ENCODE measurements around the gene GAD2. TPM values are rescaled to one million over a fixed set of nuclear protein-coding genes. Genes with fewer than 3 reads are reported as not detected.
A peak's percentile ranks its signal among the peaks of the same experiment; 100 is the strongest.

GAD2 gene
- total RNA-seq, 1 donor from 2014 or later: 0.41 TPM

DNA sequence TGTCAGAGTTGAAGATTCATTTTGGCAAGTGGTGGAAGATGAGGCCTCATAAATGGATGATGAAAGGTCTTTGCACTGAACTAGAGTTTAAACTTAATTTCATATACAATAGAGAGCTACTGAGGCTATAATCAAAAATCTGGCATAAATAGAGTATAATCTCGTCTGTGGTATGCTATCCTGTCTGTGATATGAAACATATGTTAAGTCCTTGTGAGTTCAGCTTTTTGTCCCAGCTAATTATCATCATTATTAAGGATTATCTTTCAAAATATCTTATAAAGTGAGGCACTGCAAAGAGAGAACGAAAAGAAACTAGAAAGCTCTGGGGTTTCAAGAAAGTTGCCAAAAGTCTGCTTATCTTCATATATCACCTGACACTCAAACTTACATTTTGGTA lies 83.4 kb downstream of the GAD2 start:
- H3K9me3 ChIP-seq (ENCODE audit: low read depth): no peaks in the 10 kb centered on the region
- no peaks in the 10 kb centered on the region for H4K20me1 ChIP-seq (ENCODE audit: low read depth)
- no peak overlapping the region for H3K27ac ChIP-seq
- DNase-seq (ENCODE audit: low spot score): no peak
- H3F3A ChIP-seq (ENCODE audit: low read depth): no peaks in the 10 kb centered on the region
- H3K36me3 ChIP-seq: no peaks in the 10 kb centered on the region
- no peaks in the 10 kb centered on the region for H3K4me1 ChIP-seq
- no peaks in the 10 kb centered on the region for H3K79me2 ChIP-seq (ENCODE audit: low read depth)
- H3K4me2 ChIP-seq: no peak overlapping the region
- peaks cover 12% of the 10 kb centered on the region for H3K4me1 Mint-ChIP-seq
- no peak overlapping the region for H3K9ac ChIP-seq
- no peaks in the 10 kb centered on the region for H3K9me3 Mint-ChIP-seq
- no peak overlapping the region for H3K4me3 ChIP-seq
- H3K27ac Mint-ChIP-seq: no peak overlapping the region
- no peak overlapping the region for H2AFZ ChIP-seq (replicated peaks)
- H3K27me3 ChIP-seq: no peaks in the 10 kb centered on the region
- TF ChIP-seq EZH2phosphoT487 (IDR thresholded peaks at IDR 0.05) (no peak), EZH2 (IDR thresholded peaks at IDR 0.05) (no peak)
- TF ChIP-seq, protein P1, sequence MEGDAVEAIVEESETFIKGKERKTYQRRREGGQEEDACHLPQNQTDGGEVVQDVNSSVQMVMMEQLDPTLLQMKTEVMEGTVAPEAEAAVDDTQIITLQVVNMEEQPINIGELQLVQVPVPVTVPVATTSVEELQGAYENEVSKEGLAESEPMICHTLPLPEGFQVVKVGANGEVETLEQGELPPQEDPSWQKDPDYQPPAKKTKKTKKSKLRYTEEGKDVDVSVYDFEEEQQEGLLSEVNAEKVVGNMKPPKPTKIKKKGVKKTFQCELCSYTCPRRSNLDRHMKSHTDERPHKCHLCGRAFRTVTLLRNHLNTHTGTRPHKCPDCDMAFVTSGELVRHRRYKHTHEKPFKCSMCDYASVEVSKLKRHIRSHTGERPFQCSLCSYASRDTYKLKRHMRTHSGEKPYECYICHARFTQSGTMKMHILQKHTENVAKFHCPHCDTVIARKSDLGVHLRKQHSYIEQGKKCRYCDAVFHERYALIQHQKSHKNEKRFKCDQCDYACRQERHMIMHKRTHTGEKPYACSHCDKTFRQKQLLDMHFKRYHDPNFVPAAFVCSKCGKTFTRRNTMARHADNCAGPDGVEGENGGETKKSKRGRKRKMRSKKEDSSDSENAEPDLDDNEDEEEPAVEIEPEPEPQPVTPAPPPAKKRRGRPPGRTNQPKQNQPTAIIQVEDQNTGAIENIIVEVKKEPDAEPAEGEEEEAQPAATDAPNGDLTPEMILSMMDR (IDR thresholded peaks at IDR 0.05): no peak
- H3K27me3 Mint-ChIP-seq (ENCODE audit: insufficient read depth, low read depth): no peaks in the 10 kb centered on the region
- no peaks in the 10 kb centered on the region for H3K36me3 Mint-ChIP-seq
- no peak overlapping the region for H3K4me3 Mint-ChIP-seq

DNA sequence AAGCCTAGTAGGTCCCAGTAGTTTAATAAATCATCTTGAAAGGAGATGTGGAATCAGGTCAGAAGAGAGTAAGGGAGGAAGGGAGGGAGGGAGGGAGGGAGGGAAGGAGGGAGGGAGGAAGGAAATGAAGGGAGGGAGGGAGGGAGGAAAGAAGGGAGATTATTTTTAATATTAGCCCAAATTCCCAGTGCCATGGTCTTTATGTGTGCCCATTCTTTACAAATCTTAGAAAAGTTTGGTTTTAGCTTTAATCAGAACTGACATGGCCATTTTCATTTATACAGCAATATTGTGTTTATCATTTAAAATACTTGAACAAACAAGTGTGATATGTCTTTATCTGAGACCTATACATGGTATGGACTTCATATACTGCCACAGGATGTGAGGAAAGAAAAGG lies 86.8 kb downstream of the GAD2 start:
- Histone ChIP-seq H4K20me1 (ENCODE audit: low read depth) (no peaks in the 10 kb centered on the region), H3K9me3 (ENCODE audit: low read depth) (no peaks in the 10 kb centered on the region), H3F3A (ENCODE audit: low read depth) (no peaks in the 10 kb centered on the region), H2AFZ (replicated peaks) (no peak overlapping the region), H3K27me3 (no peaks in the 10 kb centered on the region), H3K4me1 (no peaks in the 10 kb centered on the region), H3K27ac (no peak overlapping the region), H3K4me3 (no peak overlapping the region), H3K36me3 (no peaks in the 10 kb centered on the region), H3K79me2 (ENCODE audit: low read depth) (no peaks in the 10 kb centered on the region), H3K4me2 (no peak overlapping the region), H3K9ac (no peak overlapping the region)
- no peak overlapping the region for H3K27ac Mint-ChIP-seq
- DNase-seq (ENCODE audit: low spot score): no peak
- H3K27me3 Mint-ChIP-seq (ENCODE audit: insufficient read depth, low read depth): peaks cover 6% of the 10 kb centered on the region
- no peaks in the 10 kb centered on the region for H3K9me3 Mint-ChIP-seq
- no peaks in the 10 kb centered on the region for H3K36me3 Mint-ChIP-seq
- peaks cover 12% of the 10 kb centered on the region for H3K4me1 Mint-ChIP-seq
- TF ChIP-seq EZH2phosphoT487 (IDR thresholded peaks at IDR 0.05): no peak
- TF ChIP-seq EZH2 (IDR thresholded peaks at IDR 0.05): no peak
- TF ChIP-seq, protein P1 (IDR thresholded peaks at IDR 0.05): no peak
- no peak overlapping the region for H3K4me3 Mint-ChIP-seq

DNA sequence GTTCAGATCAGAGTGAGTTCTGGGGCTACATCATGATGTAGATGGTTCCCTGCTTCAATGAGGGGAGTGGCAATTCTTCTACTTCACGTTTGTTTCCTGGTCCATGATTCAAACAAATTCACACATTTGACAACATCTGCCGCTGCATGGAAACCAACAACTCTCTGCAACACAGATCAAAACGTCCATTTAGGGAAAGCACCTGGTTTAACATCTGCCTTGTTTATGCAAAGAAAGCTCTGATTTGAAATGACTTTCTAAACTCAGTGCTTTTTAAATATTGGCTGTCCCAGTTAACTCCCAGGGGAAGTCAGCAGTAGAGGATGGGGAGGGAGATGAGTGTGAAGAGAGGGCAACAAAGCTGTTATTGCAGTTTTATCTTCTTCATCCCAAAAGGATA lies 93.8 kb downstream of the GAD2 start:
- H3K79me2 ChIP-seq (ENCODE audit: low read depth): no peaks in the 10 kb centered on the region
- Mint-ChIP-seq H3K36me3 (no peaks in the 10 kb centered on the region), H3K9me3 (no peaks in the 10 kb centered on the region), H3K4me1 (peaks cover 21% of the 10 kb centered on the region), H3K4me3 (no peak overlapping the region), H3K27me3 (ENCODE audit: insufficient read depth, low read depth) (peaks cover 8% of the 10 kb centered on the region), H3K27ac (no peak overlapping the region)
- no peaks in the 10 kb centered on the region for H4K20me1 ChIP-seq (ENCODE audit: low read depth)
- no peaks in the 10 kb centered on the region for H3K36me3 ChIP-seq
- no peaks in the 10 kb centered on the region for H3K27me3 ChIP-seq
- H3K9ac ChIP-seq: no peak overlapping the region
- peaks cover 23% of the 10 kb centered on the region for H3K4me1 ChIP-seq
- no peak overlapping the region for H3K4me3 ChIP-seq
- H3K27ac ChIP-seq: no peak overlapping the region
- no peak overlapping the region for H3K4me2 ChIP-seq
- no peak for DNase-seq (ENCODE audit: low spot score)
- TF ChIP-seq EZH2 (IDR thresholded peaks at IDR 0.05) (no peak), EZH2phosphoT487 (IDR thresholded peaks at IDR 0.05) (no peak)
- H3F3A ChIP-seq (ENCODE audit: low read depth): peaks cover 5% of the 10 kb centered on the region
- no peaks in the 10 kb centered on the region for H3K9me3 ChIP-seq (ENCODE audit: low read depth)
- H2AFZ ChIP-seq (replicated peaks): no peak overlapping the region

DNA sequence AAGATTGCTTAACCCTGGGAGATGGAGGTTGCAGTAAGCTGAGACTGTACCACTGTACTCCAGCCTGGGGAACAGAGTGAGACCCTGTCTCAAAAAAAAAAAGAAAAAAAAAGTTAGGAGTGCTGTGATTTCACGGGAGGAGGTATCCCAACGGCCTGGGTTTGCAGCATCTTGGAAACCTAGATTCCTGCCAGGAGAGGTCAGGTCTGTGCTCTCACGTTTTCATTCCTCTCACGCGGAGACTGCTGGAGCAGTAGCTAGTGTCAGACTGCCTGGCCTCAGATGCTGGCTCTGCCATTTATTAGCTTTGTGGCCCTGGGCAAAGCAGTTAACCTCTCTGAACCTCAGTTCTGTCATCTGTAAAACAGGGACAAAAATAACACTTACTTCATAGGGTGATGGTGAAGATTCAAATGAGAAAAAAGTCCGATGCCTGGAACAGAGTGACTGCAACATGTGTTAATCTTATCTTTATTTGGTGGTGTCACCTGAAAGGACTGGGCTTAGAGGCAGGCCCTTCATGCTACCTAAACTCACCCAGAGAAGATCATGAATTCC lies 94.9 kb downstream of the GAD2 start:
- Mint-ChIP-seq H3K27ac (no peak overlapping the region), H3K9me3 (no peaks in the 10 kb centered on the region), H3K27me3 (ENCODE audit: insufficient read depth, low read depth) (peaks cover 4% of the 10 kb centered on the region), H3K36me3 (no peaks in the 10 kb centered on the region), H3K4me3 (no peak overlapping the region), H3K4me1 (peaks cover 21% of the 10 kb centered on the region)
- Histone ChIP-seq H3K4me2 (no peak overlapping the region), H3K9ac (no peak overlapping the region), H3K4me1 (peaks cover 23% of the 10 kb centered on the region), H3K79me2 (ENCODE audit: low read depth) (no peaks in the 10 kb centered on the region), H3K27me3 (no peaks in the 10 kb centered on the region), H3K9me3 (ENCODE audit: low read depth) (no peaks in the 10 kb centered on the region), H2AFZ (replicated peaks) (peak overlapping the region; percentile 74), H3K36me3 (no peaks in the 10 kb centered on the region), H3K4me3 (no peak overlapping the region), H4K20me1 (ENCODE audit: low read depth) (no peaks in the 10 kb centered on the region), H3K27ac (no peak overlapping the region), H3F3A (ENCODE audit: low read depth) (peaks cover 5% of the 10 kb centered on the region)
- peak; percentile 73 for DNase-seq (ENCODE audit: low spot score)
- TF ChIP-seq, protein P1 (IDR thresholded peaks at IDR 0.05): peak; percentile 55
- TF ChIP-seq EZH2 (IDR thresholded peaks at IDR 0.05): no peak
- TF ChIP-seq EZH2phosphoT487 (IDR thresholded peaks at IDR 0.05): no peak
